Vagina (tissue), 2 donors: ENCODE measurements around the gene MORN3.

Source experiments
- CTCF ChIP-seq, 3 experiments: fragments of 450-650 bp in 2 of 3; fragments of 200-600 bp in 1 of 3; sonication (generic) in 1 of 3; IDR thresholded peaks; one replicate each; pipeline ENCODE4 v1.5.1; 2017 to 2019; ENCODE audit warnings: antibody characterized with exemption in 3 of 3, mild to moderate bottlenecking in 2 of 3, moderate library complexity in 2 of 3
- POLR2A ChIP-seq, 2 donors: fragments of 450-650 bp; IDR thresholded peaks; one replicate each; pipeline ENCODE4 v1.6.1; 2017; ENCODE audit warnings: antibody characterized with exemption in 2 of 2, mild to moderate bottlenecking in 2 of 2, moderate library complexity in 2 of 2

- TF ChIP-seq POLR2A (IDR thresholded peaks at IDR 0.05), result no peak
- no peak for TF ChIP-seq CTCF (IDR thresholded peaks at IDR 0.05)
These were observed 20.0 kb upstream of the MORN3 start for GRCh38 chr12:121689430-121689829.
